DMS79 (cell line): Measurements from ENCODE around the gene POLA1.

ENCODE experiments used
- DNase-seq: peaks from one replicate; lab custom pipeline; 2025; lab: John Stamatoyannopoulos, UW

POLA1 gene

GRCh38 chrX:24969812-24970211 is 276.1 kb downstream of the POLA1 start:
- DNase-seq = no peak

- no peak for DNase-seq
These were observed 285.4 kb downstream of the POLA1 start for GRCh38 chrX:24979081-24979480.

DNA sequence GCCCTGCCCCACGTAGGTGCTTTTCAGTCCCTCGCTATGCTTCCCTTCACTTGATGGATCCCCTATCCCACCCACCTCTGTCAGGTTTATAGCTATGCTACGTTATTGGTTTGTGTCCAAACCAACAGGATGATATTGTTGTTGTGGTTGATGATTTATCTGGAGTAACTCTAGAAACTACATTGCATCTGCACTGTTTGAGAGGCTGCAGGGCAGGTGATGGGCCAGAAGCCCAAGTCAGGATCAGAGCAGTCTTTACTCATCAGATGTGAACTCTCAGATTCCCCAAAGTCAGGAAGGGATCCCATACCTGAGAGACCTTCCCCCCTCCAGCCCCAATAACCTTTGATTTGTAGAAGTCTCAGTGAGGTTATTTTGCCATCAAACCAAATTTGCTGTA is 287.3 kb downstream of the POLA1 start:
- no peak for DNase-seq

DNA sequence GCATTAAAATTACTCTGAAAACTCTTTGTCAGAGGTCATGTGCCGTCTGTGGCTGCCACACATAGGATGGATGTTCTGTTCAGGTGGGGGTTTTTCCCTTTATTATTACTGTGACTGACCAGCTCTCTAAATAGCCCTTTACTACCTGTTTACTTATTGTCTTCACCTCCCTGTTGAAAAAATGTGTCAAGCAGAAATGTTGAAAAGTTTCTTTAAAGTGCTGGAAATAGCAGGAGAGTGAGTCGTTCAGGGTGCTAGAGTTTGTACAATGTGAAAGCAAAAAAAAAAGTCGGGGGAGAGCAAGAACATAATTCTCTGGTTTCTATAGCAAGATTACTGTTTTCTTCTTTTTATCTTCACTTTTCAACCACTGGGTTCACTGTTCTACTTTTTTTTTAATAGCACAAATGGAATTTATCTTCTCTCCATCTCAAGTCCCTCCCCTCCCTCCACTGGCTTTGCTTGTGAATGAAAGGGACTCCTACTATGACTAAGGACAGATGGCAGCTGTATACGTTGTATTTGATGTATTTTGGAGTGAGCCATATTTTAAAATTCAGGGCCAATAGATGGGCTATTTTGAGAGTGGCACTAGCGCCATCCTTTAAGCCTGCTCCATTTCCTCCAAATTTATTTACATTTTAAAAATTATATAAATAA is 288.7 kb downstream of the POLA1 start:
- DNase-seq = no peak

GRCh38 chrX:24983931-24984330 is 290.2 kb downstream of the POLA1 start:
- no peak for DNase-seq

GRCh38 chrX:24985120-24985519 is 291.4 kb downstream of the POLA1 start:
- no peak for DNase-seq

DNA sequence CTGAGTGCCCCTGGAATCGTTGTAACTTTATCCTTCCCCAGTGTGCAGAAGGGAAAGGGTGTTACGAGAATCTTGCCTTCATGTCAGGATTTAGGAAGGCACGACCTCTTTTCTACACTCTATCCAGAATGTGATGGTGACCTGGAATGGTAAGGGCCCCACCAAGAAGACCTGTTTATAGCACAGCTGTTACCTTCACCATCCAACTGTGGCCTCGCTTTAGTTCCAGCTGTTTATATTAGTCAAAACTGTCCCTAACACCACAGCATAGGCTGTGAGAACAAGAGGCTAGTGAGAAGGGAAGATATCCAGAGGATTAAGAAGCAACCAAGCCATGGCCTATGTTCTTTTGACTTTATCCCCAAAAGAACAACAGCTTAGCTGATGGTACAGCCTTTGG is 294.0 kb downstream of the POLA1 start:
- no peak for DNase-seq

DNA sequence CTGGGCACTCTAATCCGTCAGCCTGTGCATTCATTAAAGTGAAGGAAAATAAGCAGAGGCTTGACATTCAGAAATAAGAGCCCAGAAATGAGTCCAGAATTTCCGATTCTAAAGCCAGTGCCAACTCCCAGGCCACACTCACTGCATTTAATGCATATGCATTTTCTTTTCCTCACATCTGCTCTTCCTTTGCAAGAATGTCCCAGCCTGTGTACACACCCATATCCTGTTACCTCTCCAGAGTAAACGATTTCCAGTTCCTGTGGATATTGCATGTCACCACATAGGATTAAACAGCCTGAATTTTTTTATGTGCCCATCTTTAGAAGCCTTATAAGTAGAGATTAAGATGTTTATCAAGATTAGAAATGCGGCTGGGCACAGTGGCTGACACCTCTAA is 294.6 kb downstream of the POLA1 start:
- DNase-seq = no peak

DNA sequence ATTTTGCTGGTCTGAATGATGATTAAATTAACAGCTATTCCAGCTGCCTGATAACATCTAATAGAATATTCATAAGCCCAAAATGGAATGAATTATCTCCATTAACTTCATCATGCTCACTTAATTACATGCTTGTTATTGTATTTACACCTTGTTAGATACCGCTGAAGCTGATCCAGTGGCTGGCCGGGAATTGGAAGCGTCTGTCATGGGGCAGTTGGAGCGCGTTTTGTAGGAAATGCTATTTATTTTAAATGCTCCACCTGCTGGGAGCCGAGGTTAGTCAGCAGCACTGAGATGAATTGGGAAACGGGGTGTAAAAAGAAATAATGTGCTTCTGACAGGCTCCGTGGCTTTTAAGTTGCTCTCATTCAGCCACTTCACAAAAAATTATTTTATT is 296.8 kb downstream of the POLA1 start:
- DNase-seq = no peak

DNA sequence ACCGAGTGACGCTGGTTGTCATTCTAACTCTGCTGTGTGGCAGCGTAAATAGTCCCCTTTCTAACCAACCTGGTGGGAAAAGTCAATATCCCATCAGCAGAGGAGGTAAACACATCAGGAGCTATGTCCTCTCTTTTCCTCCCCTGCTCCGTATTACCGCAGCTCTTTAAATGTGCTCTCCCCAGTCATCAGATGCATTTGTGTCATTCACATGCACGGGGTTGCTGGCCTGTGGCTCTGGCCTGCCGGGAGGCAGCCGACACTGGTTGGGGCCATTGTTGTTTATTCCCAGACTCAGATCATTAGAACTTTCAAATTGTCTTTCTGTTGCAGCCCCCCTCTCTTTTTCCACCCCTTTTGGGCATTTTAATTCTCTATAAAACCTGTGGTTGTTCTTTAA is 300.2 kb downstream of the POLA1 start:
- DNase-seq = no peak

- DNase-seq = no peak
These were observed 302.5 kb downstream of the POLA1 start for GRCh38 chrX:24996096-24996709.

GRCh38 chrX:24999511-24999910 is 305.8 kb downstream of the POLA1 start:
- DNase-seq = no peak

DNA sequence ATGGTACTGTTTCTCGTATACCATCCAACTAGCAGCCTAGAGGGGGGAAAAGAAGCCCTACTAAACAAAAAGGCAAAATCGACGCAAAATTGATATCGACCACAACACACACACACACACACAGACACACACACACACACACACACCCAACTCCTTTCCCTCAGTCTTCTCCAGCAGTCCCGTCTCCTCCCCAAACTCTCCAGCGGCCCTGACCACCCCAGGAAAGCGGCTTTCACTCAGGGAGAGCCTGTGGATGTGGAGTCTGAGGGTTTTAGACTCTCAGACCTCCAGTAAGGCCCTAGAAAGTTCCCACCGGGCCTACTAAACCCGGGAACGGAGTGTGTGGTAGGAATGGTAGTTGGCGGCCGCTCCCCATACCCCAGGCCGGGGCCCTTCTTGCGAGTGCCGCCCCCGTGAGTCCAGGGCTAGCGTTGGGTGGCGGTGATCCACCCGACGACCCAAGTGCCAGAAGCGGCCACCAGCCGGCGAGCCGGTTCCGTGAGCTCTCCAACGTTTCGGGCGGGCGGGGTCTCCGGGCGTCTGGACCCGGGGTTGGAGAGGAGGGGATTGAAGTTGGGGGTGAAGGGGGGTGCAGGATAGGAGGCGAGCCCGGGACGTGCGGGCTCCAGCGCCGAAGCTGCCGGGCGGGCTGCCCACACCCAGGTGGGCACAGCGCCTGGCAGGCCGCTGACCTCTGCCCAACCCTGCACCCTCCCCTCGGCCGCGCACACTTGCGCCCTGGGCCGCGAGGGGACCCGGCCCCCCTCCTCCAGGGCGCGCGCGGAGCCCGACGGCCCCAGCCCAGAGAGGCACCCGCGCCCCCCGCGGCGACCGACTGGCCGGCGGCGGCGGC is 308.3 kb downstream of the POLA1 start:
- DNase-seq = no peak

DNA sequence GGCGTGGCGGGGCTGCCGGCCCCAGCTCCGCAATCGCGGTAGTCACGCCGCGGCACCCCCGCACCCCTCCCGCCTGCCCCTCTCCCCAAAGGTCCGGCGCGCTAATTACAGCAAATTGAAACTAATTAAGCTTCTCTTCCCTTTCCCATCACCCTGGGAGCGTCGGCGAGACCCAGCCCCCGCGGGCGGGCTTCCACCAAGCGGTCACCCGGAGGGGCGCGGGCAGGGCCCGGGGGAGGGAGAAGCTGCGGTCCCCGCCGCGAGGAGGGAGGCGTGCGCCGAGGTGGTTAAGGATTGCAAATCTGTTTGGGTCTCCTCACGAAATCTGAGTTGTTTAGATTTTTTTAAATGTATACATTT is 308.9 kb downstream of the POLA1 start:
- DNase-seq = no peak

DNA sequence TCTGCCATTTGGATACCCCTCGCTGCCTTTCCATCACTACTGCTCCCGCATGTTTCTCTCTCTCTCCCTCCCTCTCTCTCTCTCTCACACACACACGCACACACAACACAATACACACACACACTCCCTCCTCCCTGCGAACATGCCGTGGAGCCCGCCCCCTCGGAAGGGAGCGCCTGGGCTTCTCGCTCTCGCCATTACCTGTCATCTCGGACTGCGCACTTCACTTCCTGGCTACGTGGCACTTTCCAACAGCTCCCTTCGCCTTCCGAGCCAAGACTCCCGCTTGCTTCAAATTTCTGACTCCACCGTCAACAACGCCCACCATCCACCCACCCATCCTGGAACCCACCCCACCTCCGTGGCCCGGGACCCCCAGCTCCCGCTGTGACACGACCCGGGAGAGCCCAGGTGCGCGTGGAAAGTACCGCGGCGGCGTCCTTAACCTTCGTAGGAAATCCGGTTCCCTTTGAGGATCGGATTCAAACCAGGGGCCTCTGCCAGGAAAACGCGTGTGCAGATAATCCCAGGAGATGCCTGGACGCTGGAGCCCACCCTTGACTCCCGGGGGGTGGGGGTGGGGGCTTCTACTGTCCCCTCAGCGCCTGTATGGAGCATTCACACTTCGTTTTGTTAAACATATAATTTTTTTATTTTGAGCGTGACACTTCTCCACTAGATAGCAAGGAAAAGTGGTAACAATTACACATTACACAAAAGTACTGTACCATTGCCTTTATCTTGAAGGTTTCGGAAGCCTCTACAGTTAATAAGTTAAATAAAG is 309.5 kb downstream of the POLA1 start:
- no peak for DNase-seq

GRCh38 chrX:25004040-25004439 is 310.3 kb downstream of the POLA1 start:
- DNase-seq = no peak

DNA sequence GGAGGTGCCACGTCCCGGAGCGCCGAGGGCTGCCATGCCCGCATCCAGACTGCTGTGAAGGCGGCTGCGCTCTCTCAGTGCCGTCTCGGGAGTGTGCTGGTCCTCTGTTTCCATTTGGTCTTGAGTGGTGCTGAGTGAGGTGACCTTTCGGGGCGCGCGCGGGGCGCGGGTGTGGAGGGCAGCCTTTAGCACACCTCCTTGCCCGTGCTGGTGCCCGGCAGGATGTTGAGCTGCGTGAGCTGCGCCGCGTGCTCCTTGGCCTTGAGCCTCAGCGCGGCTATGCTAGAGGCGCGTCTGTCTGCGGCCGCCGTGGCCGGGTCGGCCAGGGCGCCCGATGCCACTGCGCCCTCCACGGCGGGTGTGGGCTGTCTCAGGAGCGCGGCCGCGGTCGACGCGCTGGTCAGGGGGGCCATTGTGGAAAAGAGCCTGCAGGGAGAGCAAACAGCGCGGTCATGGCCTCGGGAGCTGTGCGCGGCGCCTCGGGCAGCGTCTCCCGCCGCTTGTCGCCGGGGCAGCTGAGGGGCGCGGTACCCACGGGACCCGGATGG is 310.8 kb downstream of the POLA1 start:
- no peak for DNase-seq

- no peak for DNase-seq
These were observed 311.3 kb downstream of the POLA1 start for GRCh38 chrX:25005034-25005381.

GRCh38 chrX:25005382-25006185 is 311.9 kb downstream of the POLA1 start:
- no peak for DNase-seq

DNA sequence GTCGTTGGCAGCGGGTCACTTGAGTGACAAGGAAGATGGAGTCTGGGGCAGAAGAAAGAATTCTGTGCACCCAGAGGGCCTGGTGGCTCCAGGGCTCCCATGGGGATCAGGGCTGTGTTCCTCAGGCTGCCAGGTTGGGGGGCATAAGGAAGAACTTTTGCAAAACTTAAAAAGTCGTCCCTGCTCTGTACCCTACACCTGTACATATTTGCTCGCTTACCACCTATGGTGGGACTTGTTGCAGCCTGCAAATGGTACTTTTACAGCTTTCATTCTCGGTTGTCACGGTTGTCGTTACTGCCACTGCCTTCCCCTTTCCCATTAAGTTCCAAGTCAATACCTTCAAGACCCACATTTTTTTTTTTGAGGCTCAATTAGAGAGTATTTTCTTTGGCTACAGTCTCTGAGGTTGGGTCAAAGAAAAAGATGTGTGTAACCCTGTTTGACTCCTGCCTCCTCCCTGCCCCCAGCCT is 312.9 kb downstream of the POLA1 start:
- no peak for DNase-seq
